GM21619 (cell line): ENCODE results near the gene UFM1.
"Not testable (repeated sequence)": the region's sequence is repeated elsewhere in the genome, so short reads cannot be mapped to it uniquely, and the experiment has no call there.

Source experiments
- ATAC-seq: cut with Tn5 transposase; IDR thresholded peaks from one replicate; pipeline ENCODE4 v1.9.1; 2021; ENCODE audit not compliant: unreplicated experiment

Gene UFM1

GRCh38 chr13:38363746-38364145, 14.1 kb downstream of the UFM1 start:
- not testable (repeated sequence) for ATAC-seq

GRCh38 chr13:38365661-38366060, 16.0 kb downstream of the UFM1 start:
- no peak for ATAC-seq

GRCh38 chr13:38366954-38367645, 17.4 kb downstream of the UFM1 start:
- no peak for ATAC-seq

GRCh38 chr13:38369058-38369457, 19.4 kb downstream of the UFM1 start:
- ATAC-seq: no peak

GRCh38 chr13:38370096-38370495, 20.4 kb downstream of the UFM1 start:
- ATAC-seq: not testable (repeated sequence)

- no peak for ATAC-seq
These were observed 23.3 kb downstream of the UFM1 start for GRCh38 chr13:38372820-38373383.

GRCh38 chr13:38376546-38376945, 26.9 kb downstream of the UFM1 start:
- no peak for ATAC-seq

GRCh38 chr13:38381890-38382289, 32.2 kb downstream of the UFM1 start:
- no peak for ATAC-seq

GRCh38 chr13:38382946-38383345, 33.3 kb downstream of the UFM1 start:
- ATAC-seq: no peak

GRCh38 chr13:38384171-38384570, 34.5 kb downstream of the UFM1 start:
- no peak for ATAC-seq

GRCh38 chr13:38385153-38385891, 35.7 kb downstream of the UFM1 start:
- no peak for ATAC-seq

GRCh38 chr13:38386421-38386820, 36.8 kb downstream of the UFM1 start:
- no peak for ATAC-seq

GRCh38 chr13:38391341-38391740, 41.7 kb downstream of the UFM1 start:
- ATAC-seq: no peak

- ATAC-seq: no peak
These were observed 45.3 kb downstream of the UFM1 start for GRCh38 chr13:38394777-38395496.

- ATAC-seq: no peak
These were observed 45.8 kb downstream of the UFM1 start for GRCh38 chr13:38395497-38395788.

GRCh38 chr13:38398711-38399493, 49.3 kb downstream of the UFM1 start:
- ATAC-seq: no peak

GRCh38 chr13:38399535-38399934, 49.9 kb downstream of the UFM1 start:
- ATAC-seq: no peak

GRCh38 chr13:38401276-38401675, 51.6 kb downstream of the UFM1 start:
- ATAC-seq: no peak

- no peak for ATAC-seq
These were observed 55.6 kb downstream of the UFM1 start for GRCh38 chr13:38405216-38405615.

- no peak for ATAC-seq
These were observed 60.1 kb downstream of the UFM1 start for GRCh38 chr13:38409771-38410170.

GRCh38 chr13:38412266-38412665, 62.6 kb downstream of the UFM1 start:
- ATAC-seq: no peak
